Testis (tissue), 2 donors: Measurements from ENCODE around the gene LRP1B.

Experiments
- CTCF ChIP-seq, 3 experiments: fragments of 450-650 bp in 2 of 3; fragments of 200-600 bp in 1 of 3; sonication (generic) in 1 of 3; IDR thresholded peaks; one replicate each; pipeline ENCODE4 v1.5.1; 2016 to 2019; ENCODE audit warnings: antibody characterized with exemption in 3 of 3, mild to moderate bottlenecking in 2 of 3, moderate library complexity in 1 of 3
- POLR2A ChIP-seq: fragments of 450-650 bp; IDR thresholded peaks from one replicate; pipeline ENCODE4 v1.6.1; 2017; ENCODE audit warnings: antibody characterized with exemption, mild to moderate bottlenecking, moderate library complexity

GRCh38 chr2:141709756-141710155 lies 421.1 kb downstream of the LRP1B start:
- TF ChIP-seq CTCF (IDR thresholded peaks at IDR 0.05): no peak
- TF ChIP-seq POLR2A: no peak
